WERI-Rb-1 (cell line): ENCODE data around the gene ZNF562.

ENCODE experiments used
- DNase-seq: peaks from one replicate; pipeline ENCODE4 v3.0.0-alpha.2; 2020
- H3K27ac ChIP-seq: fragments of 250-450 bp; sonication (Bioruptor Pico); 2 replicates; pipeline ENCODE4 v1.5.1; 2020; ENCODE audit warnings: mild to moderate bottlenecking, moderate library complexity
- H3K27me3 ChIP-seq: fragments of 250-450 bp; sonication (Bioruptor Pico); 2 replicates; pipeline ENCODE4 v1.5.1; 2021; ENCODE audit warnings: mild to moderate bottlenecking, low read depth, moderate library complexity; ENCODE audit not compliant: insufficient read depth, severe bottlenecking
- H3K36me3 ChIP-seq: fragments of 250-450 bp; sonication (Bioruptor Pico); 2 replicates; pipeline ENCODE4 v1.5.1; 2020; ENCODE audit warnings: mild to moderate bottlenecking, moderate library complexity
- H3K4me3 ChIP-seq: 2 replicates; pipeline ENCODE4 v1.5.1; 2011; ENCODE audit warnings: low read depth, mild to moderate bottlenecking, control low read depth, low read length
- H3K9me3 ChIP-seq: fragments of 250-450 bp; sonication (Bioruptor Pico); 2 replicates; pipeline ENCODE4 v1.5.1; 2021; ENCODE audit warnings: mild to moderate bottlenecking, moderate library complexity; ENCODE audit not compliant: severe bottlenecking
- TF ChIP-seq, protein P1 (sequence below): IDR thresholded peaks from 2 replicates; pipeline ENCODE4 v1.5.1; 2011; ENCODE audit warnings: low read depth, mild to moderate bottlenecking, control low read depth, inconsistent platforms, low read length

Gene ZNF562

DNA sequence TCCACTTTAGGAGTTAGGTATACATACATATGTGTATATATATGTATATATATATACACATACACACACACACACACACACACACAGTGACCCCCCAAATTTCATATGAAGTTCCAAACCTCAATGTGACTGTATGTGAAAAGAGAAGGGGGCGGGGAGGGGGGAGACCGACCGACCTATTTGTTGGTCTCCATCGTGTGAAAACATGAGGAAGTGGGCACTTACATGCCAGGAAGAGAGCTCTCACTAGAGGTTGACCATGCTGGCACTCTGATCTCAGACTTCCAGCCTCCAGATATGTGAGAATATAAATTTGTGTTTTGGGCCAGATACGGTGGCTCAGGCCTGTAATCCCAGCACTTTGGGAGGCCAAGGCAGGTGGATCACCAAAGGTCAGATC is 24.6 kb downstream of the ZNF562 start:
- H3K9me3 ChIP-seq: no peaks in the 10 kb centered on the region
- TF ChIP-seq, protein P1, sequence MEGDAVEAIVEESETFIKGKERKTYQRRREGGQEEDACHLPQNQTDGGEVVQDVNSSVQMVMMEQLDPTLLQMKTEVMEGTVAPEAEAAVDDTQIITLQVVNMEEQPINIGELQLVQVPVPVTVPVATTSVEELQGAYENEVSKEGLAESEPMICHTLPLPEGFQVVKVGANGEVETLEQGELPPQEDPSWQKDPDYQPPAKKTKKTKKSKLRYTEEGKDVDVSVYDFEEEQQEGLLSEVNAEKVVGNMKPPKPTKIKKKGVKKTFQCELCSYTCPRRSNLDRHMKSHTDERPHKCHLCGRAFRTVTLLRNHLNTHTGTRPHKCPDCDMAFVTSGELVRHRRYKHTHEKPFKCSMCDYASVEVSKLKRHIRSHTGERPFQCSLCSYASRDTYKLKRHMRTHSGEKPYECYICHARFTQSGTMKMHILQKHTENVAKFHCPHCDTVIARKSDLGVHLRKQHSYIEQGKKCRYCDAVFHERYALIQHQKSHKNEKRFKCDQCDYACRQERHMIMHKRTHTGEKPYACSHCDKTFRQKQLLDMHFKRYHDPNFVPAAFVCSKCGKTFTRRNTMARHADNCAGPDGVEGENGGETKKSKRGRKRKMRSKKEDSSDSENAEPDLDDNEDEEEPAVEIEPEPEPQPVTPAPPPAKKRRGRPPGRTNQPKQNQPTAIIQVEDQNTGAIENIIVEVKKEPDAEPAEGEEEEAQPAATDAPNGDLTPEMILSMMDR: no peak
- peaks cover 68% of the 10 kb centered on the region for H3K36me3 ChIP-seq
- no peak overlapping the region for H3K27ac ChIP-seq
- no peak for DNase-seq
- H3K4me3 ChIP-seq: no peak overlapping the region
- H3K27me3 ChIP-seq: no peaks in the 10 kb centered on the region

DNA sequence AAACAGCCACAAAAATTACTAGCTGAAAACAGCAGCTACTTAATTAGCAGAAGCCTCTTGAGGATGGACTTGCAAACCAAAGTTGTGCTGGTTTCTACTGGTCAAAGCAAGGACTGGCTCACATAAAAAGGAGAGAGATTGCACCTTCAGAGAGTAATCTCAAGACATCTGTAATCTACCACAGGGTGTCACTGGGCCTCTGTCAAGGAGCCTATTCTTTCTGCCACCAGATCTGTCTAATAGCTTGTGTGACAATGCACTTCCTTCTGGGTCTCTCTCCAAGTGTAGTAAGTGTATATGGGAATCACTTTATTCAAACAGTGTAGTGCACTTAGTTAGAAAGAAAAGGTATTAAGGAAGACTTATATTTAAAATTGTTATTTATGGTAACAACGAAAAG is 29.4 kb downstream of the ZNF562 start:
- Histone ChIP-seq H3K9me3 (peaks cover 5% of the 10 kb centered on the region), H3K27ac (peak overlapping the region; percentile 83), H3K36me3 (peaks cover 33% of the 10 kb centered on the region), H3K4me3 (no peak overlapping the region), H3K27me3 (no peaks in the 10 kb centered on the region)
- TF ChIP-seq, protein P1: peak; percentile 51; the same call in 1 of the 2 replicates
- peak; percentile 49 for DNase-seq

DNA sequence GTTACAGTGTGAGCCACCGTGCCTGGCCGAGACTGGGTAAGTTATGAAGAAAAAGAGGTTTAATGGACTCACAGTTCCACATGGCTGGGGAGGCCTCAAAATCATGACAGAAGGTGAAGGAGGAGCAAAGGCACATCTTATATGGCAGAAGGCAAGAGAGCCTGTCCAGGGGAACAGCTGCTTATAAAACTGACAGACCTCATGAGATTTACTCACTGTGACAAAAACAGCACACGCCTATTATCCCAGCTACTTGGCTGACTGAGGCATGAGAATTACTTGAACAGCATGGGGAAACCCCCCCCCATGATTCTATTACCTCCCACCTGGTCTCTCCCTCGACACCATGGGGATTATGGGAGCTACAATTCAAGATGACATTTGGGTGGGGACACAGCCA is 30.4 kb downstream of the ZNF562 start:
- TF ChIP-seq, protein P1: no peak
- Histone ChIP-seq H3K27ac (peak overlapping the region; percentile 83), H3K9me3 (peaks cover 5% of the 10 kb centered on the region), H3K36me3 (peaks cover 27% of the 10 kb centered on the region), H3K4me3 (no peak overlapping the region), H3K27me3 (no peaks in the 10 kb centered on the region)
- peak; percentile 69 for DNase-seq

DNA sequence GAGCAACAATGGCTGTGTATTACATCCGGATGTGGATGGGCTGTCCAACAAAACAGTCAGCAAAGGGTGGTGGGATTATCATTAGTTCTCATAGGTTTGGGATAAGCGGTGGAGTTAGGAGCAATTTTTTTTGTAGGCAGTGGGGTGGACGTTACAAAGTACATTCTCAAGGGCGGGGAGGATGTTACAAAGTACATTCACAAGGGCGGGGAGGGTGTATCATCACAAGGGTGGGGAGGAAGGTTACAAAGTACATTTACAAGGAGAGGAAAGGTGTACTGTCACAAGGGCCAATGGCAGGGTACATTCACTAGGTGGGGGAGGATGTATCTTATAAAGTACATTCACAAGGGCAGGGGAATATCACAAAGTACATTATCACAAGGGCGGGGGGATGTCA is 33.1 kb downstream of the ZNF562 start:
- DNase-seq: no peak

DNA sequence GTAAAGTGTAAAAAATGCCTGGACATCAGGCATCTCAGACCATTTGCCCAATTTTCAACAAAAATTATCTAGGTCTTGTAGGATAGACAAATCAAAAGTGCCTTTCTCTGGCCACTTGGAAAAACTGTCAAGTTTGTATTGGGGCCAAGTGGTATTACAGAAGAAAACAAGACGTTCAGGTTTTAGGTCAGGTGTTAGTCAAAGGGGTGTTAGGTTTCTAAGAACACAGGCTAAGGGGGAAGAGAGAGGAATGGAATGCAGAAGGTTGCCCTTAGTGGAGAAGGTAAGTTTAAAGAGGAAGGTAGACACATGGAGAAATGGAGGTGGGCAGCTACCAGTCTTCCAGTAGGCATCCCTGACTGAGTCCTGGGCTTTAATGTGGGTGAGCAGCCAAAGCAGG is 33.9 kb downstream of the ZNF562 start:
- Histone ChIP-seq H3K4me3 (no peak overlapping the region), H3K27ac (no peak overlapping the region), H3K9me3 (peaks cover 5% of the 10 kb centered on the region), H3K27me3 (no peaks in the 10 kb centered on the region), H3K36me3 (peaks cover 8% of the 10 kb centered on the region)
- TF ChIP-seq, protein P1: no peak
- no peak for DNase-seq

More for the DNA sequence above, 33.1 kb downstream of the ZNF562 start:
- Histone ChIP-seq H3K36me3 (peaks cover 12% of the 10 kb centered on the region), H3K4me3 (no peak overlapping the region), H3K27me3 (no peaks in the 10 kb centered on the region), H3K9me3 (peaks cover 5% of the 10 kb centered on the region), H3K27ac (no peak overlapping the region)
- TF ChIP-seq, protein P1: no peak

DNA sequence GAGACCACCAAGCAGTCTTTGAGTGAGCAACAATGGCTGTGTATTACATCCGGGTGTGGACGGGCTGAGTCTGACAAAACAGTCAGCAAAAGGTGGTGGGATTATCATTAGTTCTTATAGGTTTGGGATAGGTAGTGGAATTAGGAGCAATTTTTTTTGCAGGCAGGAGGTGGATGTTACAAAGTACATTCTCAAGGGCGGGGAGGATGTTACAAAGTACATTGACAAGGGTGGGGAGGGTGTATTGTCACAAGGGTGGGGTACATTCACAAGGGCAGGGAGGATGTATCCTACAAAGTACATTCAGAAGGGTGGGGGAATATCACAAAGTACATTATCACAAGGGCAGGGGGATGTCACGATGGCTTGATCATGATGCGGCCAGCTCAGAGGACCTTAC is 38.9 kb downstream of the ZNF562 start:
- no peak overlapping the region for H3K27ac ChIP-seq
- H3K36me3 ChIP-seq: peaks cover 32% of the 10 kb centered on the region
- TF ChIP-seq, protein P1: no peak
- DNase-seq: no peak
- H3K27me3 ChIP-seq: no peaks in the 10 kb centered on the region
- H3K4me3 ChIP-seq: no peak overlapping the region
- H3K9me3 ChIP-seq: peaks cover 2% of the 10 kb centered on the region
